ENCODE data around the gene ATP8A2. TPM values are rescaled to one million over a fixed set of nuclear protein-coding genes. Genes with fewer than 3 reads are reported as not detected.

The ATP8A2 gene
- total RNA-seq, 4 donors from 2014 or later = 0.18 to 11.6 (median 1.8) TPM

GRCh38 chr13:25400925-25401324 lies 29.2 kb downstream of the ATP8A2 start:
- Histone ChIP-seq H3K36me3 (no peaks in the 10 kb centered on the region), H3K4me3 (no peak overlapping the region), H3K4me1 (no peaks in the 10 kb centered on the region), H3K27me3 (no peaks in the 10 kb centered on the region), H3K9me3 (no peaks in the 10 kb centered on the region), H3K27ac (no peak overlapping the region)
- TF ChIP-seq CTCF (IDR thresholded peaks at IDR 0.05) (no peak), POLR2A (IDR thresholded peaks at IDR 0.05) (no peak)
- no peak for DNase-seq

GRCh38 chr13:25401958-25402357 lies 30.2 kb downstream of the ATP8A2 start:
- Histone ChIP-seq H3K27me3 (no peaks in the 10 kb centered on the region), H3K9me3 (no peaks in the 10 kb centered on the region), H3K4me3 (no peak overlapping the region), H3K36me3 (no peaks in the 10 kb centered on the region), H3K4me1 (no peaks in the 10 kb centered on the region), H3K27ac (no peak overlapping the region)
- TF ChIP-seq POLR2A (IDR thresholded peaks at IDR 0.05) (no peak), CTCF (IDR thresholded peaks at IDR 0.05) (no peak)
- DNase-seq = no peak

- Histone ChIP-seq H3K27ac (no peak overlapping the region), H3K36me3 (no peaks in the 10 kb centered on the region), H3K4me1 (no peaks in the 10 kb centered on the region), H3K4me3 (no peak overlapping the region), H3K27me3 (no peaks in the 10 kb centered on the region), H3K9me3 (peaks cover 0 to 3% (median 0%) of the 10 kb centered on the region in 4 donors)
- TF ChIP-seq CTCF (IDR thresholded peaks at IDR 0.05) = no peak
- TF ChIP-seq POLR2A (IDR thresholded peaks at IDR 0.05) = no peak
- DNase-seq = no peak
Observed at GRCh38 chr13:25406377-25406776, 34.6 kb downstream of the ATP8A2 start.

DNA sequence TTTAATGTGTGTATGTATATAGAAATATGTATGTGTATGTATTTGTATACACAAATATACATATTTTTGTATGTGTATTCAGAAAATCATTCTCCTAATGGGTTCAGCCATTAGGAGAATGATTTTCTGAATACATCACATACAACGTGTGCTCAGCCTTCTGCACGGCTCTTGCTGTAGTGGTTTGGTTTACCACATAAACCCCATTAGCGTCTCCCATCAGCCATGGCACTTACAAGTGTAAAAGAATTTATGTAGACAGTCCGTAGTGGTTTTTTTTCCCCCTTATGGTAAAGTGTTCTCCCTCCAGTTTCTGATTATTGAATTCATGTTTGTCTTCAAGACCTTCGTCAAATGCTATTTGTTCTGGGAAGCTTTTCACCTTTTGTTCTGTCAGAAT lies 38.2 kb downstream of the ATP8A2 start:
- Histone ChIP-seq H3K9me3 (peaks cover 0 to 3% (median 0%) of the 10 kb centered on the region in 4 donors), H3K4me3 (no peak overlapping the region), H3K36me3 (no peaks in the 10 kb centered on the region), H3K27ac (no peak overlapping the region), H3K27me3 (no peaks in the 10 kb centered on the region), H3K4me1 (no peaks in the 10 kb centered on the region)
- TF ChIP-seq POLR2A (IDR thresholded peaks at IDR 0.05) = no peak
- TF ChIP-seq CTCF (IDR thresholded peaks at IDR 0.05) = no peak
- no peak for DNase-seq

DNA sequence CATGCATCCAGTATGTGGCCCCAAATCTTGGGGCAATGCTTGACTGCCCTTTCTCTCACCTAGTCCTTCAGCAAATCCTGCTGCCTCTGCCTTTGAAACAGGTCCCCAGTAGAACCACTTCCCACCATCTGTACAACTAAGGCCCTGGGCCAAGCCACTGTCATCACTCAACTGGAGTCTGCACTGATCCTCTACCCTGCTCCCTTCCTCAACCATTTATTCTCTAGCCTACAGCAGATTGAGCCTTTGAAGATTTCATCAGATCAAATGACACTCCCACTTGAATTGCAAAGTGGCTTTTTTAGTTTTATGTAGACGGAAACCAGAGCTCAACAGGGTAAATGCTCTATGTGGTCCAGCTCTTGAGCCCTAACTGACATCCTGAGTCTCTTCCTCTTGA lies 43.5 kb downstream of the ATP8A2 start:
- Histone ChIP-seq H3K9me3 (peaks cover 0 to 3% (median 0%) of the 10 kb centered on the region in 4 donors), H3K27me3 (no peaks in the 10 kb centered on the region), H3K27ac (no peak overlapping the region), H3K36me3 (no peaks in the 10 kb centered on the region), H3K4me3 (no peak overlapping the region), H3K4me1 (no peaks in the 10 kb centered on the region)
- no peak for TF ChIP-seq POLR2A (IDR thresholded peaks at IDR 0.05)
- TF ChIP-seq CTCF (IDR thresholded peaks at IDR 0.05) = no peak
- DNase-seq = no peak

- Histone ChIP-seq H3K27me3 (no peaks in the 10 kb centered on the region), H3K9me3 (no peaks in the 10 kb centered on the region), H3K27ac (no peak overlapping the region), H3K36me3 (no peaks in the 10 kb centered on the region), H3K4me1 (no peaks in the 10 kb centered on the region), H3K4me3 (no peak overlapping the region)
- no peak for DNase-seq
- TF ChIP-seq POLR2A (IDR thresholded peaks at IDR 0.05) (no peak), CTCF (IDR thresholded peaks at IDR 0.05) (no peak)
Observed at GRCh38 chr13:25417535-25417934, 45.8 kb downstream of the ATP8A2 start.
